Endothelial cell of umbilical vein (primary cell): Measurements from ENCODE around the gene SLC8A2. TPM values are rescaled to one million over a fixed set of nuclear protein-coding genes. Genes with fewer than 3 reads are reported as not detected.

Experiments used
- BruUV-seq: library from RNA; stranded (reverse); fragments of 400-500 nt; replicated peaks from 2 replicates; lab custom pipeline; 2021; lab: Mats Ljungman, UMichigan
- CTCF ChIA-PET: fragments of 300-600, 350-600 bp; sonication (Branson Sonifier 250); formaldehyde crosslinking; loops from one replicate; lab custom pipeline; 2021; ENCODE audit warnings: antibody characterized with exemption, inconsistent platforms; lab: Charles Lee
- POLR2A ChIA-PET: fragments of 300-600, 350-600 bp; sonication (Branson Sonifier 250); formaldehyde crosslinking; loops from one replicate; lab custom pipeline; 2021; ENCODE audit warnings: antibody characterized with exemption, inconsistent platforms; lab: Charles Lee
- DNase-seq: peaks from one replicate; pipeline ENCODE4 v3.0.0-alpha.2; 2011; ENCODE audit warnings: low read depth, low spot score
- FAIRE-seq: peaks from 2 replicates; lab custom pipeline; 2011; peaks lifted over from hg19 to GRCh38; lab: Jason Lieb, UNC
- H2AFZ ChIP-seq: 2 replicates; pipeline ENCODE4 v1.6.0; 2012; ENCODE audit warnings: low read depth, low read length, control low read depth, inconsistent platforms
- H3K27ac ChIP-seq: 2 replicates; pipeline ENCODE4 v1.5.1; 2011; ENCODE audit warnings: low read depth, mild to moderate bottlenecking, control low read depth, low read length, moderate library complexity; ENCODE audit not compliant: insufficient read depth
- H3K27me3 ChIP-seq, 2 experiments: 2 replicates each; pipeline versions ENCODE4 v1.6.0 to v1.6.1; 2011; ENCODE audit warnings: low read length in 2 of 2, mixed read lengths in 1 of 2; ENCODE audit not compliant: control insufficient read depth in 2 of 2, insufficient read depth in 2 of 2
- H3K36me3 ChIP-seq, 2 experiments: 2 replicates in 1 of 2; 3 replicates in 1 of 2; pipeline ENCODE4 v1.5.1; 2011; ENCODE audit warnings: low read length in 2 of 2, mild to moderate bottlenecking in 1 of 2, moderate library complexity in 1 of 2; ENCODE audit not compliant: control insufficient read depth in 2 of 2, insufficient read depth in 2 of 2; ENCODE audit errors: extremely low read depth in 1 of 2
- H3K4me1 ChIP-seq: 3 replicates; pipeline ENCODE4 v1.5.1; 2011; ENCODE audit warnings: mild to moderate bottlenecking, low read length; ENCODE audit not compliant: control insufficient read depth, insufficient read depth; ENCODE audit errors: extremely low read depth
- H3K4me2 ChIP-seq: 2 replicates; pipeline ENCODE4 v1.6.1; 2011; ENCODE audit warnings: low read length, control low read depth, mixed read lengths; ENCODE audit not compliant: insufficient read depth
- H3K4me3 ChIP-seq, 3 experiments: fragments of 200-600 bp in 1 of 3; sonication (generic), shearing (Covaris generic) in 1 of 3; replicated peaks in 1 of 3; 2 replicates each; pipeline ENCODE4 v1.5.1; 2011 to 2016; ENCODE audit warnings: control low read depth in 3 of 3, low read length in 3 of 3, mild to moderate bottlenecking in 2 of 3, inconsistent platforms in 1 of 3, low read depth in 1 of 3, moderate library complexity in 1 of 3; ENCODE audit not compliant: insufficient read depth in 1 of 3
- H3K79me2 ChIP-seq: 2 replicates; pipeline ENCODE4 v1.6.0; 2012; ENCODE audit warnings: low read length, inconsistent platforms; ENCODE audit not compliant: control insufficient read depth, insufficient read depth
- H3K9ac ChIP-seq: replicated peaks from 2 replicates; pipeline ENCODE3; 2011; ENCODE audit warnings: low read length, control low read depth; ENCODE audit not compliant: insufficient read depth; ENCODE audit errors: extremely low read depth
- H3K9me1 ChIP-seq: replicated peaks from 3 replicates; pipeline ENCODE4 v1.6.0; 2011; ENCODE audit warnings: mild to moderate bottlenecking, low read length; ENCODE audit not compliant: control insufficient read depth, insufficient read depth; ENCODE audit errors: extremely low read depth
- H3K9me3 ChIP-seq: replicated peaks from 2 replicates; pipeline ENCODE4 v1.5.1; 2012; ENCODE audit warnings: low read length, inconsistent platforms; ENCODE audit not compliant: control insufficient read depth, insufficient read depth
- H4K20me1 ChIP-seq: replicated peaks from 2 replicates; pipeline ENCODE3; 2011; ENCODE audit warnings: mild to moderate bottlenecking, low read length; ENCODE audit not compliant: control insufficient read depth, insufficient read depth; ENCODE audit errors: extremely low read depth
- EZH2 ChIP-seq: IDR thresholded peaks from 2 replicates; pipeline ENCODE4 v1.6.1; 2012; ENCODE audit warnings: borderline replicate concordance, low read depth, mild to moderate bottlenecking, moderate library complexity, low read length, inconsistent platforms; ENCODE audit not compliant: severe bottlenecking
- FOS ChIP-seq: IDR thresholded peaks from 2 replicates; pipeline ENCODE4 v1.6.1; 2011; ENCODE audit warnings: mild to moderate bottlenecking, low read length, moderate library complexity, borderline replicate concordance; ENCODE audit not compliant: insufficient read depth
- JUN ChIP-seq: IDR thresholded peaks from 2 replicates; pipeline ENCODE4 v1.6.1; 2011; ENCODE audit warnings: borderline replicate concordance, low read depth; ENCODE audit not compliant: insufficient read length, insufficient read depth
- MYC ChIP-seq: IDR thresholded peaks from one replicate; pipeline ENCODE4 v1.6.1; 2011; ENCODE audit warnings: mild to moderate bottlenecking, low read depth, low read length
- dilution Hi-C: fragments of 300-500 bp; cut with MboI; formaldehyde crosslinking; loops from one replicate; pipeline ENCODE4 v1.15.0; 2019; ENCODE audit warnings: low sequenced_read_pairs; ENCODE audit not compliant: extremely low pct_ligation_motif_present
- intact Hi-C: fragments of 100-400 bp; cut with micrococcal nuclease; formaldehyde crosslinking; loops from one replicate; pipeline ENCODE4 v1.10.0; 2022
- polyA plus RNA-seq, 4 experiments: library from polyadenylated mRNA; depleted of rRNA in 3 of 4; stranded (reverse) in 3 of 4; unstranded in 1 of 4; fragments of >200 nt; gene quantifications; 2 replicates each; pipeline versions ENCODE4 v1.2.1 to v1.2.3, GENCODE V29; 2011 to 2012; ENCODE audit warnings: missing spikeins in 1 of 4
- total RNA-seq: library from RNA; stranded (reverse); gene quantifications from 2 replicates; pipeline ENCODE4 v1.2.3, GENCODE V29; 2021
- TF ChIP-seq, protein P1 (sequence below), 2 donors: IDR thresholded peaks; 1 replicate in 1 of 2; 2 replicates in 1 of 2; pipeline ENCODE4 v1.5.1; 2011; ENCODE audit warnings: low read length in 2 of 2, mild to moderate bottlenecking in 2 of 2, moderate library complexity in 2 of 2, control low read depth in 1 of 2, inconsistent platforms in 1 of 2, low read depth in 1 of 2; ENCODE audit not compliant: insufficient read depth in 1 of 2; ENCODE audit errors: extremely low read depth in 1 of 2
- TF ChIP-seq, protein P2 (sequence below): IDR thresholded peaks from 2 replicates; pipeline ENCODE4 v1.6.1; 2011; ENCODE audit not compliant: insufficient read depth, insufficient read length

The SLC8A2 gene
- total and polyA plus RNA-seq, 2 donors (not counting 3 experiments of a cell fraction or from before 2014, with no cell fraction given) = not detected

GRCh38 chr19:47402504-47402903, 69.2 kb downstream of the SLC8A2 start:
- Histone ChIP-seq H4K20me1 (no peaks in the 10 kb centered on the region), H3K79me2 (no peaks in the 10 kb centered on the region), H2AFZ (no peak overlapping the region), H3K9ac (no peak overlapping the region), H3K27me3 (peaks cover 5 to 6% of the 10 kb centered on the region in 2 experiments), H3K9me1 (no peaks in the 10 kb centered on the region), H3K36me3 (no peaks in the 10 kb centered on the region), H3K4me2 (no peak overlapping the region), H3K9me3 (no peaks in the 10 kb centered on the region), H3K4me3 (no peak overlapping the region), H3K4me1 (no peaks in the 10 kb centered on the region), H3K27ac (no peak overlapping the region)
- intact Hi-C loops = no loop called here
- CTCF ChIA-PET = interaction anchor here (4.5 kb wide), 1 partner anchor 11 kb away, joined by 22 read pairs; no protein-coding TSS in a partner anchor
- no peak for FAIRE-seq
- dilution Hi-C loops = no loop called here
- BruUV-seq = no TSS peak
- DNase-seq = no peak
- POLR2A ChIA-PET = no interaction called here
- TF ChIP-seq MYC (no peak), EZH2 (no peak), FOS (no peak), JUN (no peak)
- TF ChIP-seq, protein P1, sequence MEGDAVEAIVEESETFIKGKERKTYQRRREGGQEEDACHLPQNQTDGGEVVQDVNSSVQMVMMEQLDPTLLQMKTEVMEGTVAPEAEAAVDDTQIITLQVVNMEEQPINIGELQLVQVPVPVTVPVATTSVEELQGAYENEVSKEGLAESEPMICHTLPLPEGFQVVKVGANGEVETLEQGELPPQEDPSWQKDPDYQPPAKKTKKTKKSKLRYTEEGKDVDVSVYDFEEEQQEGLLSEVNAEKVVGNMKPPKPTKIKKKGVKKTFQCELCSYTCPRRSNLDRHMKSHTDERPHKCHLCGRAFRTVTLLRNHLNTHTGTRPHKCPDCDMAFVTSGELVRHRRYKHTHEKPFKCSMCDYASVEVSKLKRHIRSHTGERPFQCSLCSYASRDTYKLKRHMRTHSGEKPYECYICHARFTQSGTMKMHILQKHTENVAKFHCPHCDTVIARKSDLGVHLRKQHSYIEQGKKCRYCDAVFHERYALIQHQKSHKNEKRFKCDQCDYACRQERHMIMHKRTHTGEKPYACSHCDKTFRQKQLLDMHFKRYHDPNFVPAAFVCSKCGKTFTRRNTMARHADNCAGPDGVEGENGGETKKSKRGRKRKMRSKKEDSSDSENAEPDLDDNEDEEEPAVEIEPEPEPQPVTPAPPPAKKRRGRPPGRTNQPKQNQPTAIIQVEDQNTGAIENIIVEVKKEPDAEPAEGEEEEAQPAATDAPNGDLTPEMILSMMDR (IDR thresholded peaks at IDR 0.05; ENCODE audit: extremely low read depth in 1 of 2, insufficient read depth in 1 of 2, low read depth in 1 of 2, low read length in 2 of 2) = no peak
- TF ChIP-seq, protein P2, sequence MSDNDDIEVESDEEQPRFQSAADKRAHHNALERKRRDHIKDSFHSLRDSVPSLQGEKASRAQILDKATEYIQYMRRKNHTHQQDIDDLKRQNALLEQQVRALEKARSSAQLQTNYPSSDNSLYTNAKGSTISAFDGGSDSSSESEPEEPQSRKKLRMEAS = no peak
